Spleen (tissue), 7 donors: Measurements from ENCODE around the gene BCL3.

Experiments used
- CTCF ChIP-seq, 11 experiments: fragments of 200-600 bp in 7 of 11; fragments of 450-650 bp in 4 of 11; sonication (generic) in 4 of 11; IDR thresholded peaks in 8 of 11; conservative IDR thresholded peaks in 3 of 11; 1 replicate in 7 of 11; 2 replicates in 4 of 11; pipeline versions ENCODE4 v1.4.0 to v1.8.0; 2016 to 2021; ENCODE audit warnings: antibody characterized with exemption in 11 of 11, inconsistent platforms in 4 of 11, mild to moderate bottlenecking in 1 of 11
- POLR2A ChIP-seq, 3 donors: fragments of 450-650 bp; IDR thresholded peaks; one replicate each; pipeline ENCODE4 v1.5.1; 2017; ENCODE audit warnings: antibody characterized with exemption in 3 of 3, mild to moderate bottlenecking in 1 of 3
- donor health status: DM: no; HTN: no; CAD: no; lungs with moderate emphysema.
- donor health status: DM: no; HTN: no; CAD: no.
- donor health status: DM: no; HTN: no; CAD: no.

GRCh38 chr19:44725251-44725650 is 23.3 kb upstream of the BCL3 start:
- TF ChIP-seq CTCF (IDR thresholded peaks at IDR 0.05 in 8 of 11, conservative IDR thresholded peaks at IDR 0.05 in 3 of 11) (no peak), POLR2A (IDR thresholded peaks at IDR 0.05) (no peak)
